MM.1S (cell line): ENCODE data around the gene SEMA4D.

Experiments
- DNase-seq: peaks from one replicate; pipeline ENCODE4 v3.0.0-alpha.2; 2015
- H2AFZ ChIP-seq: fragments of 300-600 bp; sonication (generic); 2 replicates; pipeline ENCODE4 v1.6.0; 2016; ENCODE audit warnings: antibody characterized with exemption, low read length
- H3F3A ChIP-seq: fragments of 300-600 bp; sonication (generic); 2 replicates; pipeline ENCODE4 v1.6.1; 2016; ENCODE audit warnings: mild to moderate bottlenecking, antibody characterized with exemption, low read length, moderate library complexity, mixed read lengths; ENCODE audit not compliant: insufficient read depth
- H3K27ac ChIP-seq: fragments of 300-600 bp; sonication (generic); 2 replicates; pipeline ENCODE4 v1.5.1; 2016; ENCODE audit warnings: mild to moderate bottlenecking, low read length
- H3K27me3 ChIP-seq: fragments of 300-600 bp; sonication (generic); replicated peaks from 2 replicates; pipeline ENCODE4 v1.6.0; 2016; ENCODE audit warnings: low read length; ENCODE audit not compliant: insufficient read depth
- H3K36me3 ChIP-seq: fragments of 300-600 bp; sonication (generic); replicated peaks from 2 replicates; pipeline ENCODE4 v1.6.1; 2016; ENCODE audit warnings: mild to moderate bottlenecking, low read length, mixed read lengths; ENCODE audit not compliant: insufficient read depth
- H3K4me1 ChIP-seq: fragments of 300-600 bp; sonication (generic); 2 replicates; pipeline ENCODE4 v1.6.1; 2016; ENCODE audit warnings: low read length, mixed read lengths
- H3K4me2 ChIP-seq: fragments of 300-600 bp; sonication (generic); 2 replicates; pipeline ENCODE4 v1.6.0; 2016; ENCODE audit warnings: low read depth, low read length
- H3K4me3 ChIP-seq: fragments of 300-600 bp; sonication (generic); 2 replicates; pipeline ENCODE4 v1.5.1; 2016; ENCODE audit warnings: low read length, mixed read lengths
- H3K79me2 ChIP-seq: fragments of 300-600 bp; sonication (generic); 2 replicates; pipeline ENCODE4 v1.6.1; 2016; ENCODE audit warnings: mixed run types, low read length, mixed read lengths
- H3K9ac ChIP-seq: fragments of 300-600 bp; sonication (generic); 2 replicates; pipeline ENCODE4 v1.6.1; 2016; ENCODE audit warnings: low read length, mixed read lengths
- H3K9me2 ChIP-seq: fragments of 300-600 bp; sonication (generic); replicated peaks from 2 replicates; pipeline ENCODE4 v1.6.1; 2016; ENCODE audit warnings: mild to moderate bottlenecking, low read length, mixed read lengths; ENCODE audit not compliant: insufficient read depth
- H3K9me3 ChIP-seq: fragments of 300-600 bp; sonication (generic); replicated peaks from 2 replicates; pipeline ENCODE4 v1.6.1; 2016; ENCODE audit warnings: mild to moderate bottlenecking, low read length, mixed read lengths; ENCODE audit not compliant: insufficient read depth
- H4K20me1 ChIP-seq: fragments of 300-600 bp; sonication (generic); 2 replicates; pipeline ENCODE4 v1.6.1; 2016; ENCODE audit warnings: mild to moderate bottlenecking, low read length, moderate library complexity, mixed read lengths; ENCODE audit not compliant: insufficient read depth
- EZH2 ChIP-seq: fragments of 300-600 bp; sonication (generic); optimal IDR thresholded peaks from 2 replicates; pipeline ENCODE3; 2017; ENCODE audit warnings: low read depth, mild to moderate bottlenecking, antibody characterized with exemption, low read length, mixed read lengths
- EZH2phosphoT487 ChIP-seq: fragments of 300-600 bp; sonication (generic); IDR thresholded peaks from 2 replicates; pipeline ENCODE4 v1.6.1; 2018; ENCODE audit warnings: antibody characterized with exemption, low read length
- TF ChIP-seq, protein P1 (sequence below): fragments of 300-600 bp; sonication (generic); IDR thresholded peaks from 2 replicates; pipeline ENCODE4 v1.5.1; 2016; ENCODE audit warnings: antibody characterized with exemption, low read length, mixed read lengths

The SEMA4D gene

DNA sequence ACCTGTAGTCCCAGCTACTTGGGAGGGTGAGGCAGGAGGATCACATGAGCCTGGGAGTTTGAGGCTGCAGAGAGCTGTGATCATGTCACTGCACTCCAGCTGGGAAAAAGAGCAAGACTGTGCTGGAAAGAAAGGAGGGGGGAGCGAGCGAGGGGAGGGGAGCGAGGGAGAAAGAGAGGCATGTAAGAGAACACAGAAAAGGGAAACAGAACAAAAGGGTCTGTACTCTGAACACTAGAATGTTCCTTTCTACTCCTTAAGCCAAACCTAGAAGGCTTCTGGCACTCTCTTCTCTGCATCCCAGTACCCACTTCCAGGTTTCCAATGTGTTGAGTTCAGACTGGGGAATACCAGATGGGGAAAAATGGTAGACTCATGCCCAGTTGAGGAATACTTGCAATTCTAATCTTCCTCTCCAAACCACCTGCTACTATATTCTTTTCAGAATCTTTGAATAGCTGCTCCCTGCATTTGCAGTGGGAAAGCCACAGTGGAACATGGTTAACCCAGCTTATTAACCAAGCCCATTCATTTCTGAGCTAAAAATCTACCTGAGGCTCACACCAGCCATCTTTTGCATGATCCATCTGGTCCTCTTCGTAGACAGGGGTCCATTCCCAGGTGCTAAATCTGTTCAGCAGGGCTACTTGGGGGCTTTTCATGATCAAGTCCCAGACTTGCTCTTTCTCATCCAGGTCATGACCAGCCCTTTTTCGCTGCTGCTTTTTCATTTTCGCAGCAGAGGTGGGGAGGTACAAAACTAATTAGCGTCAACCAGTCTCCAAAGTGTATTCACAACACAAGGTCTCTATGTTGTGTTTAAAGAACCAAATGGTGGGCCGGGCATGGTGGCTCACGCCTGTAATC lies 34.9 kb downstream of the SEMA4D start:
- H3K27ac ChIP-seq: no peak overlapping the region
- no peak for DNase-seq
- TF ChIP-seq, protein P1, sequence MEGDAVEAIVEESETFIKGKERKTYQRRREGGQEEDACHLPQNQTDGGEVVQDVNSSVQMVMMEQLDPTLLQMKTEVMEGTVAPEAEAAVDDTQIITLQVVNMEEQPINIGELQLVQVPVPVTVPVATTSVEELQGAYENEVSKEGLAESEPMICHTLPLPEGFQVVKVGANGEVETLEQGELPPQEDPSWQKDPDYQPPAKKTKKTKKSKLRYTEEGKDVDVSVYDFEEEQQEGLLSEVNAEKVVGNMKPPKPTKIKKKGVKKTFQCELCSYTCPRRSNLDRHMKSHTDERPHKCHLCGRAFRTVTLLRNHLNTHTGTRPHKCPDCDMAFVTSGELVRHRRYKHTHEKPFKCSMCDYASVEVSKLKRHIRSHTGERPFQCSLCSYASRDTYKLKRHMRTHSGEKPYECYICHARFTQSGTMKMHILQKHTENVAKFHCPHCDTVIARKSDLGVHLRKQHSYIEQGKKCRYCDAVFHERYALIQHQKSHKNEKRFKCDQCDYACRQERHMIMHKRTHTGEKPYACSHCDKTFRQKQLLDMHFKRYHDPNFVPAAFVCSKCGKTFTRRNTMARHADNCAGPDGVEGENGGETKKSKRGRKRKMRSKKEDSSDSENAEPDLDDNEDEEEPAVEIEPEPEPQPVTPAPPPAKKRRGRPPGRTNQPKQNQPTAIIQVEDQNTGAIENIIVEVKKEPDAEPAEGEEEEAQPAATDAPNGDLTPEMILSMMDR: no peak
- TF ChIP-seq EZH2phosphoT487: no peak
- TF ChIP-seq EZH2: no peak
- no peak overlapping the region for H3K9ac ChIP-seq
- no peaks in the 10 kb centered on the region for H3F3A ChIP-seq
- no peaks in the 10 kb centered on the region for H3K27me3 ChIP-seq
- no peaks in the 10 kb centered on the region for H3K9me3 ChIP-seq
- peaks cover 19% of the 10 kb centered on the region for H3K4me1 ChIP-seq
- H3K36me3 ChIP-seq: no peaks in the 10 kb centered on the region
- no peak overlapping the region for H3K4me3 ChIP-seq
- H3K79me2 ChIP-seq: peaks cover 100% of the 10 kb centered on the region
- no peaks in the 10 kb centered on the region for H3K9me2 ChIP-seq
- no peak overlapping the region for H3K4me2 ChIP-seq
- peaks cover 69% of the 10 kb centered on the region for H4K20me1 ChIP-seq
- H2AFZ ChIP-seq: no peak overlapping the region

DNA sequence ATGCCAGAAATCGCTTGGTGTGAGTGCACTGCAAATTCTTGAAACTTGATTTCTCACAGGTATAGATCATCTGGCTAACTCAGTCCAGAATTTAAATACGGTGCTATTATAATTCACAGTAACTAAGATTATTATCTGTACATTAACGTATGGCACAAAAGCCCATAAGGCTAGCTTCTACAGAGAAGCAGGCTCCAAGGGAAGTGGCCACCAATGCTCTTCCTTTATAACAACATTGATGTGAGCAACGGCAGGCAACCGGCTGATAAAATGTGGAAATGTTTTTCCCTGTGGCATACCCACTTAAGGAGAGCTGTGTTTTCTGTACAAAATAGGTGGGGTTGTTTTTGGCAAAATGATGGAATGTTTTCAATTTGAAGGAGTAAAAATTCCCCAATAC lies 35.7 kb downstream of the SEMA4D start:
- Histone ChIP-seq H3K4me2 (no peak overlapping the region), H3K27ac (no peak overlapping the region), H3F3A (no peaks in the 10 kb centered on the region), H3K79me2 (peaks cover 100% of the 10 kb centered on the region), H3K4me1 (peaks cover 19% of the 10 kb centered on the region), H2AFZ (no peak overlapping the region), H3K27me3 (no peaks in the 10 kb centered on the region), H4K20me1 (peaks cover 68% of the 10 kb centered on the region), H3K9me2 (no peaks in the 10 kb centered on the region), H3K9me3 (no peaks in the 10 kb centered on the region), H3K36me3 (no peaks in the 10 kb centered on the region), H3K9ac (no peak overlapping the region), H3K4me3 (no peak overlapping the region)
- no peak for DNase-seq
- no peak for TF ChIP-seq EZH2phosphoT487
- TF ChIP-seq, protein P1: no peak
- no peak for TF ChIP-seq EZH2

DNA sequence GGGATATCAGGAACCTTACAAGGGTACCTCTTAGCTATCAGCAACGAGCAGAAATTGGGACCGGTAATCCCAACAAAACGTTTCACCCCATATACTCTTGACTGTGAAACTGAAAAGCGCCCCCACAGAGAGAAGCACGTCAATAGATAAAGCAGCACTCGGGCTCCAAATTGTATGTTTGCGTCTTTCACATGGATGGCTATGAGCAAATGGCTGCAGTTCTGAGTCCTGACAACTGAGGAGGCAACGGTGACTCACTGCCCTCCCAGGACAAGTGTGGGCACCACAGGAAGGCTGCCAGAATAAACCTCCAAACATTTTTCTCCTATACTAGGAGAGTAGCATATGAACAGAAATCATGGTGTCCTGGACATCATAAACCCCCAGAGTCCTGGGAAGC lies 36.6 kb downstream of the SEMA4D start:
- Histone ChIP-seq H3K27me3 (no peaks in the 10 kb centered on the region), H3K4me3 (no peak overlapping the region), H3K36me3 (no peaks in the 10 kb centered on the region), H4K20me1 (peaks cover 70% of the 10 kb centered on the region), H2AFZ (no peak overlapping the region), H3K27ac (no peak overlapping the region), H3K4me1 (peaks cover 19% of the 10 kb centered on the region), H3K79me2 (peaks cover 100% of the 10 kb centered on the region), H3K9me3 (no peaks in the 10 kb centered on the region), H3K4me2 (no peak overlapping the region), H3K9ac (no peak overlapping the region), H3F3A (no peaks in the 10 kb centered on the region), H3K9me2 (no peaks in the 10 kb centered on the region)
- DNase-seq: no peak
- no peak for TF ChIP-seq EZH2
- TF ChIP-seq EZH2phosphoT487: no peak
- TF ChIP-seq, protein P1: no peak
